IPS-20b (cell line): ENCODE data around the gene RIMS3.
"Not testable (repeated sequence)": the region's sequence is repeated elsewhere in the genome, so short reads cannot be mapped to it uniquely, and the experiment has no call there.

ENCODE experiments used
- H3K27ac ChIP-seq: one replicate; pipeline ENCODE4 v1.5.1; 2013; ENCODE audit warnings: low read length
- H3K27me3 ChIP-seq: 2 replicates; pipeline ENCODE4 v1.6.1; 2013; ENCODE audit warnings: mild to moderate bottlenecking, low read length, inconsistent platforms; ENCODE audit not compliant: insufficient read depth
- H3K36me3 ChIP-seq: 2 replicates; pipeline ENCODE4 v1.6.1; 2013; ENCODE audit warnings: low read depth, mild to moderate bottlenecking, inconsistent platforms, low read length, moderate library complexity; ENCODE audit not compliant: insufficient read depth
- H3K4me1 ChIP-seq: 2 replicates; pipeline ENCODE4 v1.6.1; 2013; ENCODE audit warnings: mild to moderate bottlenecking, control low read depth, inconsistent platforms, low read length, moderate library complexity; ENCODE audit not compliant: insufficient read depth
- H3K4me3 ChIP-seq: 2 replicates; pipeline ENCODE4 v1.5.1; 2013; ENCODE audit warnings: mild to moderate bottlenecking, low read length, inconsistent platforms
- H3K9ac ChIP-seq: 2 replicates; pipeline ENCODE4 v1.6.1; 2013; ENCODE audit warnings: low read depth, mild to moderate bottlenecking, inconsistent platforms, low read length, moderate library complexity
- H3K9me3 ChIP-seq: 2 replicates; pipeline ENCODE4 v1.6.1; 2013; ENCODE audit warnings: mild to moderate bottlenecking, low read depth, low read length, inconsistent platforms; ENCODE audit not compliant: insufficient read depth

Gene RIMS3

GRCh38 chr1:40635763-40636500 is 29.6 kb downstream of the RIMS3 start:
- H3K27ac ChIP-seq = no peak overlapping the region
- peaks cover 4% of the 10 kb centered on the region; the same call in 1 of the 2 replicates for H3K36me3 ChIP-seq
- H3K9ac ChIP-seq = no peak overlapping the region
- no peaks in the 10 kb centered on the region for H3K9me3 ChIP-seq
- H3K27me3 ChIP-seq = no peaks in the 10 kb centered on the region
- no peaks in the 10 kb centered on the region for H3K4me1 ChIP-seq
- no peak overlapping the region for H3K4me3 ChIP-seq

- Histone ChIP-seq H3K9me3 (no peaks in the 10 kb centered on the region), H3K36me3 (no peaks in the 10 kb centered on the region), H3K27me3 (no peaks in the 10 kb centered on the region), H3K4me1 (no peaks in the 10 kb centered on the region), H3K9ac (no peak overlapping the region), H3K4me3 (no peak overlapping the region), H3K27ac (no peak overlapping the region)
These were observed 30.4 kb downstream of the RIMS3 start for GRCh38 chr1:40634901-40635655.

GRCh38 chr1:40633931-40634376 is 31.5 kb downstream of the RIMS3 start:
- Histone ChIP-seq H3K9me3 (no peaks in the 10 kb centered on the region), H3K27me3 (no peaks in the 10 kb centered on the region), H3K9ac (no peak overlapping the region)

GRCh38 chr1:40633523-40633922 is 32.0 kb downstream of the RIMS3 start:
- no peaks in the 10 kb centered on the region for H3K36me3 ChIP-seq
- H3K27ac ChIP-seq = no peak overlapping the region
- no peak overlapping the region for H3K4me3 ChIP-seq
- H3K27me3 ChIP-seq = no peaks in the 10 kb centered on the region
- H3K9ac ChIP-seq = no peak overlapping the region
- H3K9me3 ChIP-seq = no peaks in the 10 kb centered on the region
- H3K4me1 ChIP-seq = no peaks in the 10 kb centered on the region

More at GRCh38 chr1:40633931-40634376, 31.5 kb downstream of the RIMS3 start:
- Histone ChIP-seq H3K4me1 (no peaks in the 10 kb centered on the region), H3K27ac (no peak overlapping the region), H3K36me3 (no peaks in the 10 kb centered on the region), H3K4me3 (no peak overlapping the region)

- no peak overlapping the region for H3K4me3 ChIP-seq
These were observed 34.8 kb downstream of the RIMS3 start for GRCh38 chr1:40630488-40631223.

DNA sequence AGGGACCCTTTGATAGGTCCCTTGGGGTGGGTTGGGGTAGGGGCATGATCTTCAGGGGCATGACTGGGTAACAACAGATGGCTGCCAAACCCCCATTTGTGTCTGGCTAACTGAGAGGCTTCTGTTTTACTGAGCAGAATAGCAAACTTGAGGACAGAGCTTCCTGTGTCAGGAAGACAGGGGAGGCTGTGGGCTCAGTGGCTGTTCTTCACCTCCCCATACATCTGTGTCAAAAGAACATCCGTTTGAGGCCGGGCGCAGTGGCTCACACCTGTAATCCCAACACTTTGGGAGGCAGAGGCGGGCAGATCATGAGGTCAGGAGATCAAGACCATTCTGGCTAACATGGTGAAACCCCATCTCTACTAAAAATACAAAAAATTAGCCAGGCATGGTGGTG is 35.9 kb downstream of the RIMS3 start:
- not testable (repeated sequence) for H3K27ac ChIP-seq, H3K4me3 ChIP-seq, H3K27me3 ChIP-seq, H3K9me3 ChIP-seq, H3K4me1 ChIP-seq, H3K9ac ChIP-seq, H3K36me3 ChIP-seq

More at GRCh38 chr1:40630488-40631223, 34.8 kb downstream of the RIMS3 start:
- Histone ChIP-seq H3K4me1 (no peaks in the 10 kb centered on the region), H3K27ac (no peak overlapping the region), H3K36me3 (no peaks in the 10 kb centered on the region), H3K9ac (no peak overlapping the region), H3K9me3 (no peaks in the 10 kb centered on the region), H3K27me3 (no peaks in the 10 kb centered on the region)

DNA sequence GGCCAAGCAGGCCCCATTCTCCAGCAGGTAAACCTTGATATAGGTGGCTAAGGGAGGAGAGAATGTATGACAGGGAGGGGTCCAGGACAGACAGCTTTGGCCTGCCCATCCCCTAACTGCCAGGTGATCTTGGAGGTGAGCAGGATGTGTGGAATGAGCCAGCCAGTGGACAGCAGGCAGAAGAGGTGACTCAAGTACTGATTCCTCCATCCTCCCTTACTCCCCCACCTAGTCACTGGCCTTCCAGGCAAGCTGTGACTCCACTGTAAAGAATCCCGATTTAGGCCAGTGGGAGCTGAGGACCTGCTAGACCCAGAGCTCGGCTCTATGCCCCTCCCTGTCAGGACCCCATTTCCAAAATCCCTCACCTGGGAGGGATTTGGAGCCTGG is 36.6 kb downstream of the RIMS3 start:
- Histone ChIP-seq H3K4me3 (no peak overlapping the region), H3K27ac (no peak overlapping the region), H3K9ac (no peak overlapping the region), H3K4me1 (no peaks in the 10 kb centered on the region), H3K9me3 (no peaks in the 10 kb centered on the region), H3K27me3 (no peaks in the 10 kb centered on the region), H3K36me3 (no peaks in the 10 kb centered on the region)

- H3K27ac ChIP-seq = no peak overlapping the region
These were observed 37.2 kb downstream of the RIMS3 start for GRCh38 chr1:40627987-40628902.

GRCh38 chr1:40626383-40626770 is 39.1 kb downstream of the RIMS3 start:
- no peaks in the 10 kb centered on the region for H3K36me3 ChIP-seq
- no peaks in the 10 kb centered on the region for H3K4me1 ChIP-seq
- H3K9ac ChIP-seq = no peak overlapping the region
- no peaks in the 10 kb centered on the region for H3K27me3 ChIP-seq
- H3K9me3 ChIP-seq = no peaks in the 10 kb centered on the region
- H3K27ac ChIP-seq = no peak overlapping the region
- no peak overlapping the region for H3K4me3 ChIP-seq

More at GRCh38 chr1:40627987-40628902, 37.2 kb downstream of the RIMS3 start:
- Histone ChIP-seq H3K4me1 (no peaks in the 10 kb centered on the region), H3K9ac (no peak overlapping the region), H3K9me3 (no peaks in the 10 kb centered on the region), H3K4me3 (no peak overlapping the region), H3K36me3 (no peaks in the 10 kb centered on the region), H3K27me3 (no peaks in the 10 kb centered on the region)

- Histone ChIP-seq H3K27me3 (no peaks in the 10 kb centered on the region), H3K4me1 (no peaks in the 10 kb centered on the region)
These were observed 39.8 kb downstream of the RIMS3 start for GRCh38 chr1:40625476-40626382.

More at GRCh38 chr1:40625476-40626382, 39.8 kb downstream of the RIMS3 start:
- no peak overlapping the region for H3K9ac ChIP-seq
- no peak overlapping the region for H3K27ac ChIP-seq
- no peaks in the 10 kb centered on the region for H3K9me3 ChIP-seq
- H3K4me3 ChIP-seq = no peak overlapping the region
- H3K36me3 ChIP-seq = no peaks in the 10 kb centered on the region
